ENCODE results near the gene PHGDH. TPM values are rescaled to one million over a fixed set of nuclear protein-coding genes. Genes with fewer than 3 reads are reported as not detected.

PHGDH gene
- total RNA-seq, 1 experiment from 2014 or later: 592 TPM

DNA sequence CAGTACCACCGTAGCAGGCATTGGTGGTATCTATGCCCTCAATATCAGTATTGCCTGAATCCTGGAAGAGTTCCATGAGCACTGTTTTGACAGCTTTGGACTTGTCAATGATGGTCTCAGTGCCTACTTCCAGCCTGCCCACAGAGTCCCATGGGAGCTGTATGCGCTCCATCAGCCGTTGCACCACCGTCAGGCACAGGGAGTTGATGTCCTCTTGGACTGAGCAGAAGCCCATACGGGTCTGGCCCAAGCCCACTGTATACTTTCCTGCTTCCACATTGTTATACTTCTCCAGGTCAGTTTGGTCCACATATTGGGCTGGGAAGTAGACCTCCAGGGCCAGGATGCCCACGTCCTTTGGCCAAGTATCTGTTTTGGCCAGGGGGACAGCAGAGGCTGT lies 52.5 kb downstream of the PHGDH start:
- DNase-seq (ENCODE audit: low spot score): no peak
- H3K9me3 Mint-ChIP-seq: no peaks in the 10 kb centered on the region
- POLR2A ChIA-PET: no interaction called here
- peaks cover 3% of the 10 kb centered on the region for H3K4me1 Mint-ChIP-seq
- H3K27ac Mint-ChIP-seq: no peak overlapping the region
- TF ChIP-seq CDX4 (CRISPR knock-in tag; IDR thresholded peaks at IDR 0.05; ENCODE audit: borderline replicate concordance): no peak
- H3K36me3 Mint-ChIP-seq: no peaks in the 10 kb centered on the region
- CTCF ChIA-PET: no interaction called here
- no peaks in the 10 kb centered on the region; the same call in 1 of the 2 replicates for H3K27me3 Mint-ChIP-seq (ENCODE audit: low read depth)
- no peak overlapping the region for H3K4me3 Mint-ChIP-seq
- no peak for ATAC-seq

DNA sequence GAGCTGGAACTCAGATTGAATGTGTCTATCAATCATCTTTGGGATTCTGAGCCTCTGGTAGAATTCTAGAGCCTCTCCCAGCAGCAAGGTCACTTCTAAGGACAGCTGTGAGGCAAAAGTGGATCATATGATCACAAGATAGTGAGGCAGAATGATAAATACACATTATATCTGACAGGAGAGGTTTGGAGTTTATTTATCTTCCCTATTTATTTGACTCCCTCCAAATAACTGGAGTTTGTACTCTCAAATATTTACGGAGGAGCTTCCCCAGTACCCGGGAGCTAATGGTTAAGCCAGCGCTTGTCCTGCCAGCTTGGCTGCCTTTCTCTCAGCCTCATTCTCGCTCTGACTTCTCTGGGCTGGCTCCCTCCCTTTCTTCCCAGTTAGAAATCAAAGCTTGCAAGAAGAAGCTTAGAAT lies 54.6 kb downstream of the PHGDH start:
- H3K4me3 Mint-ChIP-seq: no peak overlapping the region
- H3K9me3 Mint-ChIP-seq: no peaks in the 10 kb centered on the region
- ChIA-PET CTCF (interaction anchor here (1.8 kb wide), 1 partner anchor 43 kb away, joined by 8 read pairs; no protein-coding TSS in a partner anchor), POLR2A (no interaction called here)
- H3K36me3 Mint-ChIP-seq: no peaks in the 10 kb centered on the region
- ATAC-seq (no peak), DNase-seq (ENCODE audit: low spot score) (no peak)
- no peaks in the 10 kb centered on the region; the same call in 1 of the 2 replicates for H3K27me3 Mint-ChIP-seq (ENCODE audit: low read depth)
- H3K4me1 Mint-ChIP-seq: peaks cover 3% of the 10 kb centered on the region
- H3K27ac Mint-ChIP-seq: no peak overlapping the region
- TF ChIP-seq HMGA2 (CRISPR knock-in tag; IDR thresholded peaks at IDR 0.05) (no peak), SMAD4 (CRISPR knock-in tag; IDR thresholded peaks at IDR 0.05) (no peak), ATF6 (CRISPR knock-in tag; IDR thresholded peaks at IDR 0.05) (no peak), JAZF1 (CRISPR knock-in tag; IDR thresholded peaks at IDR 0.05) (no peak), ATF2 (CRISPR knock-in tag; IDR thresholded peaks at IDR 0.05; ENCODE audit: borderline replicate concordance, low read depth) (no peak), TEAD1 (CRISPR knock-in tag; IDR thresholded peaks at IDR 0.05) (no peak), OVOL2 (CRISPR knock-in tag; IDR thresholded peaks at IDR 0.05; ENCODE audit: borderline replicate concordance) (no peak), ZNF671 (CRISPR knock-in tag; IDR thresholded peaks at IDR 0.05) (no peak), ZSCAN18 (CRISPR knock-in tag; IDR thresholded peaks at IDR 0.05) (no peak), ZNF219 (CRISPR knock-in tag; IDR thresholded peaks at IDR 0.05; ENCODE audit: borderline replicate concordance) (no peak), ZNF425 (CRISPR knock-in tag; conservative IDR thresholded peaks at IDR 0.05) (no peak)
- TF ChIP-seq, protein P1, sequence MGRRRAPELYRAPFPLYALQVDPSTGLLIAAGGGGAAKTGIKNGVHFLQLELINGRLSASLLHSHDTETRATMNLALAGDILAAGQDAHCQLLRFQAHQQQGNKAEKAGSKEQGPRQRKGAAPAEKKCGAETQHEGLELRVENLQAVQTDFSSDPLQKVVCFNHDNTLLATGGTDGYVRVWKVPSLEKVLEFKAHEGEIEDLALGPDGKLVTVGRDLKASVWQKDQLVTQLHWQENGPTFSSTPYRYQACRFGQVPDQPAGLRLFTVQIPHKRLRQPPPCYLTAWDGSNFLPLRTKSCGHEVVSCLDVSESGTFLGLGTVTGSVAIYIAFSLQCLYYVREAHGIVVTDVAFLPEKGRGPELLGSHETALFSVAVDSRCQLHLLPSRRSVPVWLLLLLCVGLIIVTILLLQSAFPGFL (CRISPR knock-in tag; IDR thresholded peaks at IDR 0.05; ENCODE audit: borderline replicate concordance): no peak

DNA sequence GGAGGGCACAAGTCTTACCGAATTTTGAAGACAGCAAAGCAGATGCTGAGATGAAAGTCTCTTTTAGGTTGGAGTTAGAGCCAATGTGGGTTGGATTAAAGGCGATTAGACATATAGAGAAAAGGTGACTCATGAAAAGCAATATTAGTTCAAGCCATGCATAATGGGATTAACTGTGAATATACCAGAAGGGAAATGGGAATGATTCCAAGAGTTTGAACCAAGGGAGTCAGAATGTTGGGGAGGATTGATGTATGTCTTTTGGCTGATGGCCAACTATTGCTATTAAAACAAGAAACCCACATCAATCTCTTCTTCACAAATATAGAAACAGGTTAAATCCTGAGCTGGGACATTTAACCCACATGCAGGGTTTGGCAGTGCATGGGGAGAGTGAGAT lies 55.8 kb downstream of the PHGDH start:
- ATAC-seq (no peak), DNase-seq (ENCODE audit: low spot score) (no peak)
- no peaks in the 10 kb centered on the region for H3K36me3 Mint-ChIP-seq
- no peak overlapping the region for H3K4me3 Mint-ChIP-seq
- ChIA-PET POLR2A (no interaction called here), CTCF (no interaction called here)
- no peak overlapping the region for H3K27ac Mint-ChIP-seq
- H3K4me1 Mint-ChIP-seq: peaks cover 3% of the 10 kb centered on the region
- no peaks in the 10 kb centered on the region for H3K9me3 Mint-ChIP-seq
- TF ChIP-seq ZNF281 (CRISPR knock-in tag; IDR thresholded peaks at IDR 0.05) (no peak), SOX15 (CRISPR knock-in tag; IDR thresholded peaks at IDR 0.05) (no peak)
- H3K27me3 Mint-ChIP-seq (ENCODE audit: low read depth): no peaks in the 10 kb centered on the region; the same call in 1 of the 2 replicates
